Measurements from ENCODE around the gene CTU2.

DNA sequence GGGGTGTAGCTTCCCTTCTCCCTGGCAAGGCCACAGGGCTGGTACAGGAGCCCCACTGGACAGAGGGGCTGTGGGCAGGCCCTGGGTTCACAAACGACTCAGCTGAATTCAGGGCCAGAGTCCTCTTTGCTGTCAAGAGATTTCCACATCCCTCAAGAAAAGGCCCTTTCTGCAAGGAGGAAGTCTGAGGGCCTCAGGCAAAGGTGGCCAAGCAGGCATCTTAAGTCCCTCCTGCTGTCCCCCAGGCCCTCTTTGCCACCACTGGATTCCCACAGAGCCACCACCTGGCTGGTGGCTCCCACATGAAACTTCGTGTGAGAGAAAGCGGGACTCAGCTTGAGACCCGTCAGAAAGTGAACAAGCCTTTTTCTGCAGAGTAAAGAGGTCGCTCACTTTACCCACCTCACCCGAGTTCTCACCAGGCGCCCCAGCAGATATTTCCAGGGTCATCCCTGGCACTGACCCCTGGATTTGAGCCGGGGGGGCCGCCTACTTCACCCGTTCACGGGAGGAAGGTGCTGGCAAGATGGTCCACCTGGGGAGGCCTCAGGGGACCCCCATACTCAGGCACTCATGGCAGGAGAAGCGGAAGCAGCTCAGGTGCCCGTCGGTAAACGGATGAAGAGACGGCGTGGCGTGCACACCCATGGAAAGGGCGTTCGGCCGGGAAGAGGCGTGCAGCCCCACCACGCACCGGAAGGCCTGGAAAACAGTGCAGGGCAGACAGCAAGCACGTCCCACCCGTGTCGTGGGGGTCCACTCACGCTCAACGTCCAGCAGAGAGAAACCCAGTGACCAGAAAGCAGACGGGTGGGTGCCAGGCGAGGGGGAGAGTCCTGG, 3.7 kb upstream of the CTU2 start:
- TF ChIP-seq, protein P1, sequence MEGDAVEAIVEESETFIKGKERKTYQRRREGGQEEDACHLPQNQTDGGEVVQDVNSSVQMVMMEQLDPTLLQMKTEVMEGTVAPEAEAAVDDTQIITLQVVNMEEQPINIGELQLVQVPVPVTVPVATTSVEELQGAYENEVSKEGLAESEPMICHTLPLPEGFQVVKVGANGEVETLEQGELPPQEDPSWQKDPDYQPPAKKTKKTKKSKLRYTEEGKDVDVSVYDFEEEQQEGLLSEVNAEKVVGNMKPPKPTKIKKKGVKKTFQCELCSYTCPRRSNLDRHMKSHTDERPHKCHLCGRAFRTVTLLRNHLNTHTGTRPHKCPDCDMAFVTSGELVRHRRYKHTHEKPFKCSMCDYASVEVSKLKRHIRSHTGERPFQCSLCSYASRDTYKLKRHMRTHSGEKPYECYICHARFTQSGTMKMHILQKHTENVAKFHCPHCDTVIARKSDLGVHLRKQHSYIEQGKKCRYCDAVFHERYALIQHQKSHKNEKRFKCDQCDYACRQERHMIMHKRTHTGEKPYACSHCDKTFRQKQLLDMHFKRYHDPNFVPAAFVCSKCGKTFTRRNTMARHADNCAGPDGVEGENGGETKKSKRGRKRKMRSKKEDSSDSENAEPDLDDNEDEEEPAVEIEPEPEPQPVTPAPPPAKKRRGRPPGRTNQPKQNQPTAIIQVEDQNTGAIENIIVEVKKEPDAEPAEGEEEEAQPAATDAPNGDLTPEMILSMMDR (IDR thresholded peaks at IDR 0.05), result no peak
- no peak for TF ChIP-seq POLR2A (IDR thresholded peaks at IDR 0.05)
